Fibroblast of lung (primary cell): Measurements from ENCODE around the gene APOL4.

Experiments
- EZH2 ChIP-seq: IDR thresholded peaks from 2 replicates; pipeline ENCODE4 v1.5.1; 2012; ENCODE audit warnings: low read length, control low read depth, mild to moderate bottlenecking; ENCODE audit errors: missing control alignments
- TF ChIP-seq, protein P1 (sequence below), 2 donors: IDR thresholded peaks in 1 of 2; conservative IDR thresholded peaks in 1 of 2; 1 replicate in 1 of 2; 2 replicates in 1 of 2; pipeline ENCODE4 v1.5.1; 2011 to 2012; ENCODE audit warnings: low read length in 2 of 2, control low read depth in 1 of 2, inconsistent platforms in 1 of 2, low read depth in 1 of 2, mild to moderate bottlenecking in 1 of 2

DNA sequence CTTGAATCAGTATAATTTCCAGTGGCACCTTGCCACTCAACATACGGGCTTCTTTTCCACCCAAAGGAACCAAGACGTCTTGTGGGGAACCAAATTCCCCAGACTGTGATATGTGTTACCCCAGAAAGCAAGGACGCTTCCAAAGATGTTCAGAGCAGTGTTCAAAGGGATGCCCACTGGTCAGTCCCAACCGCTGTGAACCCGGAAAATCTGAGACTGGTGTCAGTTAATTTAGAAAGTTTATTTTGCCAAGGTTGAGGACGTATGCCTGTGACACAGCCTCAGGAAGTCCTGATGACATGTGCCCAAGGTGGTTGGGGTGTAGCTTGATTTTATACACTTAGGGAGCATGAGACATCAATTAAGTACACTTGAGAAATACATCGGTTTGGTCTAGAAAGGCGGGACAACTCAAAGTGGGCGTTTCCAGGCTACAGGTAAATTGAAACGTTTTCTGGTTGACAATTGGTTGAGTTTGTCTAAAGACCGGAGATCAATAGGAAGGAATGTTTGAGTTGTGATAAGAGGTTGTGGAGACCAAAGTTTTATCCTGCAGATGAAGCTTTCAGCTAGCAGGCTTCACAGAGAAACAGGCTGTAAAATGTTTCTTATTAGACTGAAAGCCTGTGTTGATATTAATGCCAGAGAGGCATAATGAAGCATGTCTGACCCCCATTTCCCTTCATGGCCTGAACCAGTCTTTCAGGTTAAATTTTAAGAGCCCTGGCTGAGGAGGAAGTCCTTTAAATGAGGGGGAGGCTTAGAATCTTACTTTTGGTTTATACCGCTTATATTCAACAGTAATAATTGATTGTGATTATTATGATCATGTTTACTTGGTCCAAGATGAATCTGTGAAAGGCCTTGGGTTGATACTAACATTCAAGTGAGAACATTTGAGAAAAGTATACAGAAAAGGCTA lies 47.8 kb downstream of the APOL4 start:
- TF ChIP-seq, protein P1, sequence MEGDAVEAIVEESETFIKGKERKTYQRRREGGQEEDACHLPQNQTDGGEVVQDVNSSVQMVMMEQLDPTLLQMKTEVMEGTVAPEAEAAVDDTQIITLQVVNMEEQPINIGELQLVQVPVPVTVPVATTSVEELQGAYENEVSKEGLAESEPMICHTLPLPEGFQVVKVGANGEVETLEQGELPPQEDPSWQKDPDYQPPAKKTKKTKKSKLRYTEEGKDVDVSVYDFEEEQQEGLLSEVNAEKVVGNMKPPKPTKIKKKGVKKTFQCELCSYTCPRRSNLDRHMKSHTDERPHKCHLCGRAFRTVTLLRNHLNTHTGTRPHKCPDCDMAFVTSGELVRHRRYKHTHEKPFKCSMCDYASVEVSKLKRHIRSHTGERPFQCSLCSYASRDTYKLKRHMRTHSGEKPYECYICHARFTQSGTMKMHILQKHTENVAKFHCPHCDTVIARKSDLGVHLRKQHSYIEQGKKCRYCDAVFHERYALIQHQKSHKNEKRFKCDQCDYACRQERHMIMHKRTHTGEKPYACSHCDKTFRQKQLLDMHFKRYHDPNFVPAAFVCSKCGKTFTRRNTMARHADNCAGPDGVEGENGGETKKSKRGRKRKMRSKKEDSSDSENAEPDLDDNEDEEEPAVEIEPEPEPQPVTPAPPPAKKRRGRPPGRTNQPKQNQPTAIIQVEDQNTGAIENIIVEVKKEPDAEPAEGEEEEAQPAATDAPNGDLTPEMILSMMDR (conservative IDR thresholded peaks at IDR 0.05 in 1 of 2, IDR thresholded peaks at IDR 0.05 in 1 of 2; ENCODE audit: low read depth in 1 of 2, low read length in 2 of 2): no peak
- TF ChIP-seq EZH2: no peak
